ENCODE data around the gene GFI1B. TPM values are rescaled to one million over a fixed set of nuclear protein-coding genes. Genes with fewer than 3 reads are reported as not detected.

Gene GFI1B
- total and polyA plus RNA-seq, 2 of the 4 experiments (the other 2 are of a cell fraction), result 0.02 TPM; not detected in 1

DNA sequence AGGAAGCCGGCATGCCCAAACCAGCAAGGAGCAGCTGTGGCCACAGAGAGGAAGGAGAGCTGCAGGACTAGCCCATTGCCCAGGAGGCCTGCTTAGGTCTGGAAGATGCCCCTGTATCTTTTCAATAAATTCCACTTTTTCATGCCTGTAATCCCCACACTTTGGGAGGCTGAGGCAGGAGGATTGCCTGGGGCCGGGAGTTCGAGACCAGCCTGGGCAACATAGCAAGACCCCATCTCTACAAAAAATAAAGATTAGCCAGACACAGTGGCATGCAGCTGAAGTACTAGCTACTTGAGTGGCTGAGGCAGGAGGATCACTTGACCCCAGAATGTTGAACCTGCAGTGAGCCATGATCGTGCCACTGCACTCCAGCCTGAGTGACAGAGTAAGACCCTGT is 28.8 kb upstream of the GFI1B start:
- intact Hi-C loops (cut with micrococcal nuclease), result no loop called here
- Histone ChIP-seq H4K91ac (ENCODE audit: insufficient read depth, low read depth, low read length) (no peak overlapping the region), H3K23ac (ENCODE audit: low read depth, low read length) (no peak overlapping the region)

More for the DNA sequence above, 28.8 kb upstream of the GFI1B start:
- no peaks in the 10 kb centered on the region for H3K36me3 ChIP-seq (ENCODE audit: control insufficient read depth, insufficient read depth, low read length)
- H4K20me1 ChIP-seq (ENCODE audit: insufficient read depth, low read length), result no peaks in the 10 kb centered on the region
- ChIA-PET POLR2A (ENCODE audit: unreplicated experiment) (no interaction called here), CTCF (no interaction called here)
- peaks cover 17% of the 10 kb centered on the region for H3K9me1 ChIP-seq (ENCODE audit: insufficient read depth, low read length)
- H3K27ac ChIP-seq (ENCODE audit: insufficient read depth, low read length), result no peak overlapping the region
- H3K79me1 ChIP-seq (ENCODE audit: low read depth in 1 of 2, low read length in 2 of 2), result peaks cover 0 to 11% of the 10 kb centered on the region in 2 experiments; a peak in 2 of 4 replicates
- peak overlapping the region; percentile 42 for H2AK9ac ChIP-seq (replicated peaks; ENCODE audit: low read depth, low read length, poor library complexity)
- dilution Hi-C loops (cut with HindIII; ENCODE audit: low sequenced_read_pairs, unreplicated experiment) (no loop called here), in situ Hi-C loops (cut with MboI; ENCODE audit: low sequenced_read_pairs) (no loop called here)
- no peak overlapping the region for H3K56ac ChIP-seq (ENCODE audit: extremely low read depth, insufficient read depth, low read length)
- no peak for ATAC-seq (ENCODE audit: low read depth)
- no peak overlapping the region for H2AFZ ChIP-seq (replicated peaks; ENCODE audit: low read length, poor library complexity)
- no TSS peak for BruUV-seq (replicated peaks)
- TF ChIP-seq CEBPB (IDR thresholded peaks at IDR 0.05; ENCODE audit: low read depth, low read length) (no peak), MXI1 (IDR thresholded peaks at IDR 0.05; ENCODE audit: borderline replicate concordance, low read depth, low read length) (no peak), RFX5 (IDR thresholded peaks at IDR 0.05; ENCODE audit: low read depth, low read length) (no peak), NFE2L2 (IDR thresholded peaks at IDR 0.05; ENCODE audit: low read depth, low read length) (no peak), RAD21 (IDR thresholded peaks at IDR 0.05; ENCODE audit: low read length) (no peak), RCOR1 (IDR thresholded peaks at IDR 0.05; ENCODE audit: insufficient replicate concordance, low read length) (no peak), FOS (IDR thresholded peaks at IDR 0.05; ENCODE audit: low read depth, low read length) (no peak), BHLHE40 (IDR thresholded peaks at IDR 0.05; ENCODE audit: low read depth, low read length) (no peak), SMC3 (IDR thresholded peaks at IDR 0.05; ENCODE audit: low read depth, low read length) (no peak), MAZ (IDR thresholded peaks at IDR 0.05; ENCODE audit: borderline replicate concordance, low read depth, low read length) (no peak), MAFK (IDR thresholded peaks at IDR 0.05; ENCODE audit: low read depth, low read length) (no peak)
- TF ChIP-seq, protein P1, sequence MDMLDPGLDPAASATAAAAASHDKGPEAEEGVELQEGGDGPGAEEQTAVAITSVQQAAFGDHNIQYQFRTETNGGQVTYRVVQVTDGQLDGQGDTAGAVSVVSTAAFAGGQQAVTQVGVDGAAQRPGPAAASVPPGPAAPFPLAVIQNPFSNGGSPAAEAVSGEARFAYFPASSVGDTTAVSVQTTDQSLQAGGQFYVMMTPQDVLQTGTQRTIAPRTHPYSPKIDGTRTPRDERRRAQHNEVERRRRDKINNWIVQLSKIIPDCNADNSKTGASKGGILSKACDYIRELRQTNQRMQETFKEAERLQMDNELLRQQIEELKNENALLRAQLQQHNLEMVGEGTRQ (IDR thresholded peaks at IDR 0.05; ENCODE audit: low read depth, low read length), result no peak
- H4K5ac ChIP-seq (ENCODE audit: low read depth, low read length), result no peak overlapping the region
- no peaks in the 10 kb centered on the region for H3K27me3 ChIP-seq (ENCODE audit: control insufficient read depth, insufficient read depth, low read length)
- no peak overlapping the region for H2AK5ac ChIP-seq (ENCODE audit: low read depth, low read length)
- 0 out of 2 replicates have a peak, but pooled peaks cover 3% of the 10 kb centered on the region for H3K9me3 ChIP-seq (ENCODE audit: control insufficient read depth, insufficient read depth, low read length)
- no peak overlapping the region for H3K18ac ChIP-seq (ENCODE audit: low read depth, low read length)
- H3K4ac ChIP-seq (ENCODE audit: low read depth, low read length), result no peak overlapping the region
- DNase-seq, result no peak
- no peak overlapping the region for H3K9ac ChIP-seq (ENCODE audit: low read depth, low read length)
- H2BK5ac ChIP-seq (ENCODE audit: low read depth, low read length, poor library complexity, severe bottlenecking), result no peak overlapping the region
- no peak overlapping the region for H2BK120ac ChIP-seq (ENCODE audit: low read depth, low read length)
- no peak overlapping the region for H4K8ac ChIP-seq (ENCODE audit: low read depth in 2 of 2, low read length in 2 of 2)
- H3K14ac ChIP-seq (replicated peaks; ENCODE audit: low read depth, low read length), result no peak overlapping the region
- no peak overlapping the region for H2BK15ac ChIP-seq (ENCODE audit: low read depth, low read length)
- WGBS, 2 experiments (ENCODE audit: extremely low coverage in 2 of 2, insufficient read length in 1 of 2), result no CpG with 5 or more reads among the region's 4 CpGs
- no peak overlapping the region for H2BK20ac ChIP-seq (ENCODE audit: low read depth, low read length)
- H3K4me3 ChIP-seq (ENCODE audit: insufficient read depth, low read depth, low read length), result no peak overlapping the region
- no peak overlapping the region for H3K4me2 ChIP-seq (ENCODE audit: low read depth, low read length)
- peaks cover 11% of the 10 kb centered on the region for H3K4me1 ChIP-seq (ENCODE audit: control insufficient read depth, insufficient read depth, low read length)

All from IMR-90 (cell line).